B cell (primary cell): ENCODE data around the gene MYADML2.

ENCODE experiments used
- EZH2 ChIP-seq: IDR thresholded peaks from 2 replicates; pipeline ENCODE4 v1.6.1; 2012; ENCODE audit warnings: borderline replicate concordance, low read depth, mild to moderate bottlenecking, moderate library complexity, low read length; ENCODE audit not compliant: insufficient read depth, poor library complexity, severe bottlenecking
- TF ChIP-seq, protein P1 (sequence below): fragments of 200-600 bp; IDR thresholded peaks from one replicate; pipeline ENCODE4 v1.8.0; 2022; ENCODE audit warnings: antibody characterized with exemption, mild to moderate bottlenecking

DNA sequence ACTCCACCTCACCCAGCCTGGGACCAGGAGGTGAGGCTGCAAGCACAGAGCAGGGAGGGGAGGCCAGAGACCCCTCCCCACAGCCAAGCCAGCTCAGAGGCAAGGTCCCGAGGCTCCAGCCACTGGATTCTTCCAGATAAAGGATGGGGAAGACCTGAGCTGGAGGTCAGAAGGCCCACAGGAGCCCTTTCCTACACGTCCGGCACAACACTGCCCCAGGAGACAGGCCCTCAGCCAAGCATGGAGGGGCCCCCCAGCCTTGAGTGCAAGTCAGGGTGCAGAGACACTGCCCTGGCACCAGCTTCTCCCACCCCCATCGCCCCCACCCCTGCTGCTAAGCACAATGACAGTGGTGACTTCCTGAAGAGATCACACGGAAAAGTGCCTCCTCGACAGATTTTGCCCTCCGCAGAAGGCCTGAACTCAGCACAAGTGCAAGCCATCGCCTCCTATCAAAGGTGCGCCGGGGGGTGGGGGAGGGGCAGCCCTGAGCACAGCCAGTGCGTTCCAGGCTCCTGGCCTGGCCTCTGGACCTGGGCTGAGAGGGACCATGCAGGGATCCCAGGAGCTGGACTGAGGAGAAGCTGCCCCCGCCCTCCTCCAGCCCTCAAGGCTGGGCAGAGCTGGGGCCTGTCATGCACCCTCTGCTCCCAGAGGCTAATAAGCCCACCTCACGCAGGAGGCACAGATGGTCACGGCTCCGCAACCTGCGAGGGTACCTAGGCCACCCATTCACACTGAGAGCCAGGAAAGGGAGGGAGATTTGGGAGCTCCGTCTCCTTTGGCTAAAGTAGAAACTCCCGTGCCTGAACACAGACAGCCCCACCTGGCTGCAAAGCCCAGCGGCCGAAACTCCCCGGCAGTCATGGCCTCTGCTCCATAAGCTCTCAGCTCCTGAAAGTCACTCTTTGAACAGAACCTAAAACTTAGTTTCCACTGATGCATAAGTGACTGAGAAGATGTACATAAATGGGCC, 22.2 kb downstream of the MYADML2 start:
- TF ChIP-seq, protein P1, sequence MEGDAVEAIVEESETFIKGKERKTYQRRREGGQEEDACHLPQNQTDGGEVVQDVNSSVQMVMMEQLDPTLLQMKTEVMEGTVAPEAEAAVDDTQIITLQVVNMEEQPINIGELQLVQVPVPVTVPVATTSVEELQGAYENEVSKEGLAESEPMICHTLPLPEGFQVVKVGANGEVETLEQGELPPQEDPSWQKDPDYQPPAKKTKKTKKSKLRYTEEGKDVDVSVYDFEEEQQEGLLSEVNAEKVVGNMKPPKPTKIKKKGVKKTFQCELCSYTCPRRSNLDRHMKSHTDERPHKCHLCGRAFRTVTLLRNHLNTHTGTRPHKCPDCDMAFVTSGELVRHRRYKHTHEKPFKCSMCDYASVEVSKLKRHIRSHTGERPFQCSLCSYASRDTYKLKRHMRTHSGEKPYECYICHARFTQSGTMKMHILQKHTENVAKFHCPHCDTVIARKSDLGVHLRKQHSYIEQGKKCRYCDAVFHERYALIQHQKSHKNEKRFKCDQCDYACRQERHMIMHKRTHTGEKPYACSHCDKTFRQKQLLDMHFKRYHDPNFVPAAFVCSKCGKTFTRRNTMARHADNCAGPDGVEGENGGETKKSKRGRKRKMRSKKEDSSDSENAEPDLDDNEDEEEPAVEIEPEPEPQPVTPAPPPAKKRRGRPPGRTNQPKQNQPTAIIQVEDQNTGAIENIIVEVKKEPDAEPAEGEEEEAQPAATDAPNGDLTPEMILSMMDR: no peak
- no peak for TF ChIP-seq EZH2
